GM04503 (cell line): ENCODE measurements around the gene HNRNPL.
"Not testable (repeated sequence)": the region's sequence is repeated elsewhere in the genome, so short reads cannot be mapped to it uniquely, and the experiment has no call there.

Experiments used
- DNase-seq: peaks from one replicate; pipeline ENCODE4 v3.0.0-alpha.2; 2012; ENCODE audit warnings: low read depth

HNRNPL gene

DNA sequence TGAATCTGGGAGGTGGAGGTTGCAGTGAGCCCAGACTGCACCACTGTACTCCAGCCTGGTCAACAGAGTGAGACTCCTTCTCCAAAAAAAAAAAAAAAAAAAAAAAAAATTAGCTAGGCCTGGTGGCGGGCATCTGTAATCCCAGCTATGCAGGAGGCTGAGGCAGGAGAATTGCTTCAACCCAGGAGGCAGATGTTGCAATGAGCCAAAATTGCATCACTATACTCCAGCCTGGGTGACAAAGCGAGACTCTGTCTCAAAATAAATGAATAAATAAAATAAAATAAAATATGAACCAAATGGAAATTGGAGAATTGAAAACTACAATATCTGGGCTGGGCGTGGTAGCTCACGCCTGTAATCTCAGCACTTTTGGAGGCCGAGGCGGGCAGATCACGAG lies 20.6 kb downstream of the HNRNPL start:
- not testable (repeated sequence) for DNase-seq

DNA sequence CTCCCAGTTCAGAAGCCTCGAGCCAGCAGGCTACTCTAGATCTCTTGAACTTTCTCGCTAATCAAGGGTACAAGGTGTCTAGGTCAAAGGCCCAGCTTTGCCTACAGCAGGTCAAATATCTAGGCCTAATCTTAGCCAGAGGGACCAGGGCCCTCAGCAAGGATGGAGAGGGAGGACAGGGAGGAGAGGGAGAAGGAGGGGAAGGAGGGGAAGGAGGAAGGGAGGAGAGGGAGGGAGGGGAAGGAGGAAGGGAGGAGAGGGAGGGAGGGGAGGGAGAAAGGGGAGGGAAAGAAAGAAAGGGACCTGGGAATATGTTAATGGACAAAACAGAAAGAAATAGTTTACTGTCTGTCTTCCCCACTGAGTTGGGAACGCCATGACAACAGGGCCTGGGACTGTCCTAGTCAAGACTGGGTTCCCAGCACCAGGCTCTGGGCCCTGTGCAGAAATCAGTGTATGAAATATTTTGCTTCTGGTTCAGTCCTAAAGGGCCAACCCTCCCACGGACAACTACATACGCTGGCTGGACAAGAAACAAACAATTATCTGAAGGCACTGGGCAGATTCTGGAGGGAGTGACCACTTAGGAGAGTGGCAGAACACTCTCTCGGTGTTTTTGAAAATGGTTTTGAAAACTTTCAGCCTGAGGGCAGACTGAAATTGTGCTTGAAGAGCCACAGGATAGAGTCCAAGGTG lies 22.8 kb downstream of the HNRNPL start:
- DNase-seq, result no peak

DNA sequence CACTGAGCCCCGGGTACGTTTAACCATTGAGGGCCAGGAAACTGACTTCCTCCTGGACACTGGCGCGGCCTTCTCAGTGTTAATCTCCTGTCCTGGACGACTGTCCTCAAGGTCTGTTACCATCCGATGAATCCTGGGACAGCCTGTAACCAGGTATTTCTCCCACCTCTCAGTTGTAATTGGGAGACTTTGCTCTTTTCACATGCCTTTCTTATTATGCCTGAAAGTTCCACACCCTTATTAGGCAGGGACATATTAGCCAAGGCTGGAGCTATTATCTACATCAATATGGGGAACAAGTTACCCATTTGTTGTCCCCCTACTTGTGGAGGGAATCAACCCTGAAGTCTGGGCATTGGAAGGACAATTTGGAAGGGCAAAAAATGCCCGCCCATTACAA lies 23.9 kb downstream of the HNRNPL start:
- not testable (repeated sequence) for DNase-seq

DNA sequence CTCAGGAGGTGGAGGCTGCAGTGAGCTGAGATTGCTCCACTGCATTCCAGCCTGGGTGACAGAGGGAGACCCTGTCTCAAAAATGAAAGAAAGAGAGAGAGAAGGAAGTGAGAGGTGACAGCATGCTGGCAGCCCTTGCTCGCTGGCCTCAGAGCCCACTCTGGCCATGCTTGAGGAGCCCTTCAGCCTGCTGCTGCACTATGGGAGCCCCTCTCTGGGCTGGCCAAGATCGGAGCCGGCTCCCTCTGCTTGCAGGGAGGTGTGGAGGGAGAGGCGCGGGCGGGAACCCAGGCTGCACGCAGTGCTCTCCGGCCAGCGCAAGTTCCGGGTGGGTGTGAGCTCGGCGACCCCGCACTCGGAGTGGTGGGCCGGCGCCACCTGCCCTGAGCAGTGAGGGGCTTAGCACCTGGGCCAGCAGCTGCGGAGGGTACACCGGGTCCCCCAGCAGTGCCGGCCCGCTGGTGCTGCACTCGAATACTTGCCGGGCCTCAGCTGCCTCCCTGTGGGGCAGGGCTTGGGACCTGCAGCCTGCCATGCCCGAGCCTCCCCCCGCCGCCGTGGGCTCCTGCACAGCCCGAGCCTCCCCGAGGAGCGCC lies 28.5 kb downstream of the HNRNPL start:
- DNase-seq, result not testable (repeated sequence)

DNA sequence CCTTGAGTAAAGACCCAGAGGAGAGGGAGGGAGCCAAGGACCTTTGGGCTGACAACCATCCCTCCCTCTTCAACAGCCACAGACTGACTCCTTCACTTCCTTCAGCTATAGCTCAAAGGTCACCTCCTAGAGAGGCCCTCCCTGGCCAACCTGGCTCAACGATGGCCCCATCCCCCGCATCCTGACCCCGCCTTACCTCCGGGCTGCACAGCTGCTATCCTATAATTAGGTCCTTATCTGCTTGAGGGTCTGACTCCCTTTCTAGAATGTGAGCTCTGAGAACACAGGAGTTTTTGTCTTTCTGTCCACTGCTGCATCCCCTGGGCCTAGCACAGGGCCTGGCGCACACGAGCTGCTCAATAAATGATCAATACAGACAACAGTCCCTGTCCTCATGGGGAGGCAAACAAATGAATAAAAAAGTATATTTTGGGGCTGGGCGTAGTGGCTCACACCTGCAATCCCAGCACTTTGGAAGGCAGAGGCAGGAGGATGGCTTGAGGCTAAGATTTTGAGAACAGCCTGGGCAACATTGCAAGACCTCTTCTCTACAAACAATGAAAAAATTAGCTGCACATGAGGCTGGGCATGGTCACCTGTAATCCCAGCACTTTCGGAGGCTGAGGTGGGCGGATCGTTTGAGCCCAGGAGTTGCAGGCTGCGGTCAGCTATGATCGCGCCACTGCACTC lies 30.4 kb downstream of the HNRNPL start:
- no peak for DNase-seq

DNA sequence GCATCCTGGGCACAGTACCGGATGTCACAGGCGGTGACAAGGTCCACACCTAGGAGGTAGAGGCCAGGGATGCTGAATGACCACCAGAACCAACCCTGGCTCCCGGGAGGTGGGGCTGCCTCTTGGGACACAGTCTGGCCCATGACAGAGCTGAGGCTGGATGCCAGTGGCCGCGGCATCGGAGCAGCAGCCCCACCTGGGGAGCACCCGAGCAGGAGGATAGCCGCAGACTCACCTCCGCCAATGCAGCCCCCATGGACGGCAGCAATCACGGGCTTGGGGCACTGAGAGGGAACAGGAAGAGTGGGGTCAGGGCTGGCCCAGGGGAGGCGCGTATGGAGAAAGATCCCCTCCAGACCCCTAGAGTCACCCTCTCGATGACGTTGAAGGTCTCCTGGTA lies 32.7 kb downstream of the HNRNPL start:
- no peak for DNase-seq

DNA sequence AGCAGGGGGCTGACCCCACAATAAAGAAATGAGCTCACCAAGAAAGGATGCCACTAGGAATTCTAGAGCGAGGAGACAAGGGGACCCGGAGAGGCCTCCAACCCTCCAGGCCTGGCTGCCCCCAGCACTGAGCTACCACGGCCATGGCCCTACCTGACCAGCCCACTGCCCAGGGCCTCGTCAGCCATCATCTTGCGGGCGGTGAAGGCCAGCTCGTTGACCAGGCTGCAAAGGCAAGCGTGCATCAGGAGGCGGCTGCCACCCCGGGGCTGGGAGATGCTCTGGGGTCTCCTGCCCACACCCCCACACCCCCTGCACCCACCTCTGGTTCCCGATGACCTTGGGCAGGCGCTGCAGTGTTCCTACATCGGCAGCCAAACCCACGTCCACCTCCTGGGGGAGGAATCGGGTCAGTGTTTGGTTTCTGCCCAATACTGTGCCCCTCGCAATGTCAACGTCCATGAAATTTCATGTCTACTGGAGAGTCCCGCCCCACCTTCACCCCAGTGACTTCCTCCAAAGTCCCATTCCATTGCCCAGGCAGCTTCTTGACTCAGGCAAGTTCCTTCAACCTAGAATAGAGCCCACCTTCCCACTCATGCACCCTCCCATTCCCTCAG lies 33.5 kb downstream of the HNRNPL start:
- DNase-seq, result no peak

DNA sequence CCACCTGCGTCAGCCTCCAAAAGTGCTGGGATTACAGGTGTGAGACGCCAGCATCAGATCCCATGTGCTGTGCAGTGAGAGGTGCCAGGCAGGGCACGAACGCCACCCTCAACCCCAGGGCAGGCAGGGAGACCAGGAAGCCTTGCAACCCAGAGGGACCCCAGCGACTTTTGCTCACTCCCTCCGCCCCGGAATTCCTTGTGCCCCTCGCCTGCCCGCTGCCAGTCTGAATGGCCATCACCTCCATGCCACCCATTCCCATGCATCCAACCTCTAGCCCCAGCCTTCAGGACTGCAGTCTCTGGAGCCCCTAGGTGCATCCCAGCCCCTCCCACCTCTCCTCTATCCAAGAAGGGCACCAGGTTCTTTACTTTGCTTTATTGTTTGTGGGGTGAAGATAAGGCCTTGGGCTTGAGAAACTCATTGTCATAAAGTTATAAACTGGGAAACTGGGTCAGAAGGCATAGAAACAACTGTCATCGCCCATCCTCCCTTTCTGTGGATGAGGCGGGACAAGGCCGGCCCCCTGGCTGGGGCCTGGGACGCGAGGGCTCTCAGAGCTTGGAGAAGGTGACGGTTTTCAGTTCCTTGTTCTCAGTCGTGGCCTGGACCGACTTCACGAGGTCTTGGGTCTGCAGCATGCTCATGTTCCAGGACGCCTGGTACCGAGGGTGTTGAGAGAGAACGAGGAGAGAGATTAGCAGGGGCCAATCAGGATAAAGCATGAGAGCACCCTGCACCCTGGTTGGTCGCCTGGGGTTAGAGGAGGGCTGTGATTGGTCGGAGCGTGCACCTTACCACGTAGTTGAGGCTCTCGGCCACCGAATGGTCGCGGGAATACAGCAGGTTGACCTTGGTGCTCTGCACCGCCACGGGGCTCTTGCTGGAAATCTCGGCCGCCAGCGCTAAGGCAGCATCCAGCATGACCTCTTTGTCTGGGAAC lies 34.5 kb downstream of the HNRNPL start:
- no peak for DNase-seq

DNA sequence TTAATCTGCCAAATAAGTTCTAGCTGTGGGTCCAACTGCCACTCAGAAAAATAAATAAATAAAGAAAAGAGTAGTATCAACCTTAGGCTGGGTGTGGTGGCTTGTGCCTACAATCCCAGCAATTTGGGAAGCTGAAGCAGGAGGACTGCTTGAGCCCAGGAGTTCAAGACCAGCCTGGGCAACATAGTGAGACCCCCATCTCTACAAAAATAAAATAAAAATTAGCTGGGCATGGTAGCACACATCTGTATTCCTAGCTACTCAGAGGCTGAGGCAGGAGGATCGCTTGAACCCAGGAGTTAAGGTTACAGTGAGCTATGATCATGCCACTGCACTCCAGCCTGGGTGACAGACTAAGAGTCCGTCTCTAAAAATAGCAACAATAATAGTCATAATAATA lies 35.9 kb downstream of the HNRNPL start:
- DNase-seq, result not testable (repeated sequence)

DNA sequence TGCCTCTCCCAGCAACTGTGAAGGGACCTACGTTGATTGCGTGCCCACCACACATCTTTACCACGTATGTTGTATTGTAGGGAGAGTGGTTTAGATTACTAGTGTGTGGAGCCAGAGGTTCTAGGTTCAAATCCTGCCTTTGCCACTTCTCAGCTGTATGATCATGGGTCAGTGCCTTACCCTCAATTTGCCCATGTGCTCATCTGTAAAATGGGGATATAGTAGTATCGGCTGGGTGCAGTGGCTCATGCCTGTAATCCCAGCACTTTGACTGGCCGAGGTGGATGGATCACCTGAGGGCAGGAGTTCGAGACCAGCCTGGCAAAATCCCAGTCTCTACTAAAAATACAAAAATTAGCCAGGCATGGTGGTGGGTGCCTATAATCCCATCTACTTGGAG lies 36.5 kb downstream of the HNRNPL start:
- DNase-seq, result no peak

DNA sequence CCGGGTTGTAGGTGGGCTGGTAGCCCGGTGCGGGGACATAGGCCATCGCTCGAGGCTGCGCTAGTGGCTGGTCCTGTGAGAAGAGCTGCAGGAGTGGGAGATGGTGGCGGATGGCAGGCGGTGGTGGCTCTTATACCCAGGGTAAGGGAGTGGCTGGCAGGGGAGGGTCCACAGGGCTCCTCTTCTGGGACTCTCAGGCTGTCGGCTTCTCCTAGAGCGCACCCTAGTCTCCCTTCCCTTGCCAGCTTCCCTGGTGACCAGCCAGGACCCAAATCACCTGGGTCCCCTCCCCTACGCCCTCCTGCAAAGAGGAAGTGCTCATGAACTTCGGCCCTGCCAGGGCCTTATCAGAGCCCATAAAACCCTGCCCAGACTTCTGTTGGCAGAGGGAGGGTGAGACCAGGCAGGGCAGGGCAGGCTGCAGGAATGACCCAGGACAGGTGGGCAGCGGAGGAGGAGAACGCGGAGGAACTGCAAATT lies 36.9 kb downstream of the HNRNPL start, which contains the start of gene LGALS4:
TSS of gene LGALS4 (minus strand) at position 105 of the 480 bp plus-strand sequence. CDS start at position 46, 59 bp downstream.
- no peak for DNase-seq

DNA sequence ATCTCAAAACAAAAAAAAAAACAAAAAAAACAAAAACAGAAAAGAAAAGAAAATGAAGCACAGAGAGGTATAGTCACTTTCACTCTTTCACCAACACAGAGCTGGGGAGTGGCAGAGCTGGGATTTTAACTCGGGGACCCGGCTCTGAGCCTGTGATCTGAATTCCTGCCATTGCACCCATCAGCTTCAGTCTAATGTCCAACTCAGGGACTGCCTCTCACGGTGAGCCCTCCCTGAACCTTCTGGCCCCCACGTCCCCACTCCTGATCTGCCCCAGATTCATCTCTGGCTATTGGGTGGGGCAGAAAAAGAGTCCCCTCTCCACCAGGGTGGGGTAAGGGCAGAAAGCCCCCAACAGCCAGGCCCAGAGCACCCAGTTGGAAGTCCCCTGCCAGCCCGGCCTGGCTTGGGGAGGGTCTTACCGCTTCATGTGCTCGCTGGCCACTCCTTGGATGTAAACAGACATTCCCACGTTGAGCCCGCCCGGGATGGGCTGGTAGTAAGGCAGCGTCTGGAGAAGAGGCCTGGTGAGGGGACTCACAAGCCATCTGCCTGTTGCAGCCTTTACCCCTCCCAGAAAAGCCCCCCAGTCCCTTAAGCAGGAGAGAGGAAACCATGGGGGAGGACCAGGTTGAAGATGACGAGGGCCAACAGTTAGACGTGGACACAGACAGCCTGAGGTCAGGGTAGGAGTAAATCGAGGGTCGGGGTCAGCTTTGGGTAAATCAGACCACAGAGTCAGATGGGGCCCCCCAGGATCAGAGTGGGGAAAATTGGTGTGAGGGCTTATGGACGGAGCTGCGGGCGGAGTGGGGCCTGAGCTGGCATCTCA lies 37.6 kb downstream of the HNRNPL start:
- no peak for DNase-seq

DNA sequence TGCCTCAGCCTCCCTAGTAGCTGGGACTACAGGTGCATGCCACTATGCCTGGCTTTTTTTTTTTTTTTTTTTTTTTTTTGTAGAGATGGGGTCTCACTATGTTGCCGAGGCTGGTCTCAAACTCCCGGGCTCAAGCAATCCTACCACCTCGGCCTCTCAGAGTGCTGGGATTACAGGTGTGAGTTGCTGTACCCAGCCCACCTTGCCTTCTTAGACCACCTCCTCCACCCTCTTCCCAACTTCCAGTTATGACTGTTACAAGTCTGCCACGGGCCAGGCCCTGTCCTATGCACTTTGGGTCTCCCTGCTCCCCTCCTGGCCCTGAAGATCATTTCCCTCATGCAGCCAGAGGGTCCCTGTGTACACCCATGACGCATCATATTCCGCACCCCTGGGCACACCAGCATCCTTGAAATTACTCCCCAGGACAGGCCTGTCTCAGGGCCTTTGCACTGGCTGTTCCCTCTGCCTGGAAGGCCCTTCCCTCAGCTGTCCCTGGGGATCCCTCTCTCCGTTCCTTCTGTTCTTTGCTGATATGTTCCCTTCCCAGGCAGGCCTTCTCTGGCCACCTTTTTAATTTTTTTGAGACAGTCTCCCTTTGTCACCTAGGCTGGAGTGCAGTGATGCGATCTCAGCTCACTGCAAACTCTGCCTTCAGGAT lies 40.1 kb downstream of the HNRNPL start:
- no peak for DNase-seq

DNA sequence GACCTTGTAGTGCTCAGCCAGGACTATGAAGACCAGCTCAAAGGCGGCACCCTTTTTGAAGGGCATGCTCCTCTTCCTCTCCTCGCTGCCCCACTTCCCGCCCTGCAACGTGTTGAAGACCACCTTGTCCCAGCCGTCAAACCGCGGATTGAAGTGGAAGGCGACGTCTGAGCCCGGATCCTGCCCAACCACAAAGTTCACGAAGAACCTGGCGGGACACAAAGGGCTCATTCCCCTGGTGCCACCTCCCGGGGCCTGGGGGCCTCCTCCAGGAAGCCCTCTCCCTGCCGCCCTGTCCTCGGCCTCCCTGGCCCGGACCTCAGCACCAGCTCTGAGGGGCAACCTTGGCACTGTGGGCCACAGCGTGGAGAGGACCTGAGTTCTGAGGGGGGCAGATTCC lies 41.0 kb downstream of the HNRNPL start:
- DNase-seq, result no peak

DNA sequence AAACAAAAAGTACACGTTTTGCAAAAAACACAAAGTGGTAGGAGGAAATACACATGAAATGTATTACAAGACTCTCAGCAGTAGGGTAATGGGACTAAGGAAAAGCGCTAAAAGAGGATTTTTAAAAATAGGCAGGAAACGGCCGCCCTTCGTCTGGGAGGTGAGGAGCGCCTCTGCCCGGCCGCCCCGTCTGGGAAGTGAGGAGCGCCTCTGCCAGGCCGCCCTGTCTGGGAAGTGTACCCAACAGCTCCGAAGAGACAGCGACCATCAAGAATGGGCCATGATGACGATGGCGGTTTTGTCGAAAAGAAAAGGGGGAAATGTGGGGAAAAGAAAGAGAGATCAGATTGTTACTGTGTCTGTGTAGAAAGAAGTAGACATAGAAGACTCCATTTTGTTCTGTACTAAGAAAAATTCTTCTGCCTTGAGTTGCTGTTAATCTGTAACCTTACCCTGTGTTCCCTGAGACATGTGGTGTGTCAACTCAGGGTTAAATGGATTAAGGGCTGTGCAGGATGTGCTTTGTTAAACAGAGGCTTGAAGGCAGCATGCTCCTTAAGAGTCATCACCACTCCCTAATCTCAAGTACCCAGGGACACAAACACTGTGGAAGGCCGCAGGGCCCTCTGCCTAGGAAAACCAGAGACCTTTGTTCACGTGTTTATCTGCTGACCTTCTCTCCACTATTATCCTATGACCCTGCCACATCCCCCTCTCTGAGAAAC lies 42.2 kb downstream of the HNRNPL start:
- DNase-seq, result not testable (repeated sequence)

DNA sequence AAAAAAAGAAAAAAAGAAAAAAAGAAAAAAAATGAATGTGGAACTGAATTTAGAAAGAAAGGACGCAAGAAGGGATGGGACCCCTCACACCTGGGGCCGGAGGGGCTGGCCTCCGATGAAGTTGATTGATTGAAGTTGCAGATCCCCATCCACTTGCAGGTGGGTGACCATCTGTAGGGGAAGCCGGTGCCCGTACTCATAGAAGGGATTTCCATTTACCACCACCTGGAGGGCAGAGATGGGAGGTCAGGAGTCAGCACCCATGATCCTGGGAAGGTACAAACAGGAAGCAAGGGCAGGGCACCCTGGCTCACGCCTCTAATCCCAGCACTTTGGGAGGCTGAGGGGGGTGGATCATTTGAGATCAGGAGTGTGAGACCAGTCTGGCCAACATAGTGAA lies 43.4 kb downstream of the HNRNPL start:
- no peak for DNase-seq

DNA sequence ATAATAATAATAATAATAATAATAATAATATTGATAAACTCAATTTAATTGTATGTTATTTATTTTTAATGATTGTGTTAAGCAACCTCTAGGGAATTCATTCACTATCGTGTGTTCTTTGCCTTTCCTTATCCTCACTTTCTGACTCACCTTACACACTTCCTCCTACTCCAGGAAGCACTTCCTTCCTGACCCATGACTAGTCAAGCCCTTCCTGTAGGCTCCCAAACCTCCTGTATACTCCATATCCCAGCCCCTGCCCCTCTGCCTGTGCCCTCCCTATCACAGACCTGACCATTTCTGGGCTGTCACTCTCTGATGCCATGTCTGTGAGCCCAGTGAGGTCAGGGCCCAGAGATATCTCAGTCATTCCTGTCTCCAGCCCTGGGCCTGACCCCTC lies 44.6 kb downstream of the HNRNPL start:
- no peak for DNase-seq

DNA sequence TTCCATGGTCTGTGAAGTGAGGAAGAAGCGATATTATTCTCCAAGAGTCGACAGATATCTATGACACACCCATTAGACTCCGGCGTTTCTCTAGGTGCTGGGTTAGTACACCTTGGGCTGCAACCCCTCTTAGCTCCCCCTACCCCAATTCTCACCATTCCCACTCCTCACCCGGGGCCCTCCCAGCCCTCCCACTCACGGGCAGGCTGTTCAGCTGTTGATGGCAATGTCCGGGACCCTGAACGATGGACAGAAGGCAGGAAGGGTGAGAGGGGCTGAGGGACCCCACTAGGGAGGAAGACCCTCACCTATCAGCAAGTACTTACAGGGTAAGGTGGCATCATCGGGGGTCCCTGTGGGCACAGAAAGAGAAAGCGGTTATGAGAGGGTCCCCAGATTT lies 46.2 kb downstream of the HNRNPL start:
- DNase-seq, result no peak

DNA sequence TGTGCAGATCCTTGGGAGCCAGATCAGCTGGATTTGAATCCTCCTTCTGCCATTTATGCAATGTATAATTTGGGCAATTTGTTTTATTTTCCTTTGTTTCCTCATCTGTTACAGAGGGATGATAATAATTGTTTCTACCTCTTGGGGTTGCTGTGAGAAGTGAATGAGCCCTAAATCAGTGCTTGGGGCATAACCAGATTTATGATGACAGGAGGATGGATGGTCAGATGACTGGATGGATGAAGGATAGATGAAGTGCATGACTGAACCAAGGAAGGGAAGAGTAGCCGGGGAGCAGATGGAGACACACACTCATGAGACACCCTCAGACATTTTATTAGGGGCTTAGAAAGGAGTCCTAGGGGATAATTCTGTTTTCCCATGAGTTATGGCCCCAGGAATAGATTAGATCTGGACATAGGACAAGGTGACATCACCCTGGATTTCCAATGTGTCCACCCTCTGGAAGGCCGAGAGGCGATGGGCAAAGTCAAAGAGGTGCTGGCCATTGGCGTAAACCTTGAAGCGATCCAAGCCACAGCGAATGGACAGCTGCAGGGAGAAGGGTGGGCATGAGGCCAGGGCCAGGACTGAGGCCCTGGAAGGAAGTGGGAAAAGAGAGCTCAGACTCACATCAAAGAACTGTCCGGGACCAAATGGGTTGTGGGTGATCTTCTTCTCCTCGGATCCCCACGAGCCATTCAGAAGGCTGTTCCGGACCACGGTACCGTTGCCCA lies 48.3 kb downstream of the HNRNPL start:
- DNase-seq, result no peak
